ENCODE results near the gene COL5A1. TPM values are rescaled to one million over a fixed set of nuclear protein-coding genes. Genes with fewer than 3 reads are reported as not detected.
A peak's percentile ranks its signal among the peaks of the same experiment; 100 is the strongest.

COL5A1 gene
- total RNA-seq, 1 donor from 2014 or later, result 4.5 TPM

GRCh38 chr9:134770972-134771971, 129.7 kb downstream of the COL5A1 start:
- no peak for DNase-seq

- DNase-seq, result no peak
Measured at GRCh38 chr9:134772331-134772730, 130.7 kb downstream of the COL5A1 start.

- DNase-seq, result no peak
Measured at GRCh38 chr9:134773842-134774241, 132.2 kb downstream of the COL5A1 start.

GRCh38 chr9:134774410-134774809, 132.8 kb downstream of the COL5A1 start:
- DNase-seq, result no peak

GRCh38 chr9:134775081-134775951, 133.7 kb downstream of the COL5A1 start:
- no peak for DNase-seq

GRCh38 chr9:134776080-134776796, 134.6 kb downstream of the COL5A1 start:
- no peak for DNase-seq

GRCh38 chr9:134777153-134777552, 135.6 kb downstream of the COL5A1 start:
- DNase-seq, result no peak

GRCh38 chr9:134778156-134778555, 136.6 kb downstream of the COL5A1 start:
- DNase-seq, result peak; percentile 33

GRCh38 chr9:134778841-134779411, 137.3 kb downstream of the COL5A1 start:
- DNase-seq, result no peak

- no peak for DNase-seq
Measured at GRCh38 chr9:134779640-134780039, 138.0 kb downstream of the COL5A1 start.

- DNase-seq, result no peak
Measured at GRCh38 chr9:134781591-134782302, 140.1 kb downstream of the COL5A1 start.

- DNase-seq, result no peak
Measured at GRCh38 chr9:134782921-134783698, 141.5 kb downstream of the COL5A1 start.

GRCh38 chr9:134783699-134784039, 142.1 kb downstream of the COL5A1 start:
- DNase-seq, result peak; percentile 37

- DNase-seq, result no peak
Measured at GRCh38 chr9:134784577-134785305, 143.1 kb downstream of the COL5A1 start.

GRCh38 chr9:134785325-134786108, 143.9 kb downstream of the COL5A1 start:
- DNase-seq, result no peak

- peak; percentile 48 for DNase-seq
Measured at GRCh38 chr9:134787601-134788531, 146.3 kb downstream of the COL5A1 start.

GRCh38 chr9:134789168-134789567, 147.6 kb downstream of the COL5A1 start:
- no peak for DNase-seq

- no peak for DNase-seq
Measured at GRCh38 chr9:134791009-134791408, 149.4 kb downstream of the COL5A1 start.
